Cardiac septum (tissue), 1 donor: Measurements from ENCODE around the gene PGAM2. TPM values are rescaled to one million over a fixed set of nuclear protein-coding genes. Genes with fewer than 3 reads are reported as not detected.

Experiments used
- microRNA-seq: library from miRNA; unstranded; fragments of <30 nt; microRNA quantifications from one replicate; pipeline ENCODE4 v1.2.0, GENCODE V29; 2020
- total RNA-seq: library from RNA; stranded (reverse); fragmentation: NEBNext Ultra II Directional; extraction: Animal tissue kit (Norgen Biotek cat#: 25700); gene quantifications from one replicate; pipeline ENCODE4 v1.2.1, GENCODE V29; 2021
- donor health status: DM: no; HTN: no; CAD: no.

PGAM2 gene
- total RNA-seq, 1 donor from 2014 or later, result 322 TPM

Small RNA genes lying within 50 kb of the gene (microRNA-seq; reads per million reads assigned to microRNA genes)
- not detected for gene MIR6837
- gene MIR6838, result not detected

Other genes starting within 250 kb of the PGAM2 start
- 101 TPM for gene MRPS24, start 196.1 kb downstream of the PGAM2 start, total RNA-seq
- 40.0 TPM for gene URGCP, start 159.0 kb downstream of the PGAM2 start, total RNA-seq
- gene UBE2D4, start 139.1 kb downstream of the PGAM2 start, total RNA-seq, result 34.9 TPM
- 0.13 TPM for gene SPDYE1, start 67.7 kb downstream of the PGAM2 start, total RNA-seq
- gene DBNL, start 20.9 kb downstream of the PGAM2 start, total RNA-seq, result 48.9 TPM
- 13.9 TPM for gene POLM, start 17.0 kb upstream of the PGAM2 start, total RNA-seq
- gene AEBP1, start 38.8 kb upstream of the PGAM2 start, total RNA-seq, result 93.1 TPM
- 88.1 TPM for gene POLD2, start 58.0 kb upstream of the PGAM2 start, total RNA-seq
- gene MYL7, start 75.8 kb upstream of the PGAM2 start, total RNA-seq, result 2,493 TPM
- gene GCK, start 123.9 kb upstream of the PGAM2 start, total RNA-seq, result 3.7 TPM
- 56.1 TPM for gene YKT6, start 135.4 kb upstream of the PGAM2 start, total RNA-seq